Stimulated activated CD4-positive, alpha-beta T cell treated with anti-CD3 and anti-CD28 coated beads, Interleukin-4, amount 100 ng/mL, for 24 hours (primary cell): ENCODE measurements around the gene MEA1.

Experiments used
- DNase-seq: peaks from one replicate; pipeline ENCODE4 v3.0.0-alpha.2; 2020

Gene MEA1

DNA sequence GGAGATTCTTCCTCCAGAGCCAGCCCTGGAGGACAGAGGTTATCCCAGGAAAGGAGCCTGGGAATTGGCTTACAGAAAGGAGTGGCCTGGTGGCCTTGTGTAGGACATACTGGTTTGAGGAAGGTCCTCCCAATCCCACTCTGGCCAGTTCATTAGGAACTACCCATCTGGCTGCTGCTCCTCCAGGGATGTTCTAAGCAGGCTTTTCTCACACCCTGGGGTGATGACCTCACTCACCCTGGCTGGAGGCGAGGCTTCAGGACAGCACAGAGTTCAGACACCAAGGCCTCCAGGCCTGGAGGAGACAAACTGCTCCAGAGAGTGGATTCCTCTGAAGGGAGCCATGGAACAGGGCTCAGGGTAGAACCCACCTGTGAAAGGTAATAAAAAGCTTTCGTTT is 44.3 kb downstream of the MEA1 start:
- no peak for DNase-seq

GRCh38 chr6:42968783-42969182 is 45.0 kb downstream of the MEA1 start:
- DNase-seq, result no peak

- DNase-seq, result no peak
Observed at GRCh38 chr6:42968126-42968701, 45.5 kb downstream of the MEA1 start.

DNA sequence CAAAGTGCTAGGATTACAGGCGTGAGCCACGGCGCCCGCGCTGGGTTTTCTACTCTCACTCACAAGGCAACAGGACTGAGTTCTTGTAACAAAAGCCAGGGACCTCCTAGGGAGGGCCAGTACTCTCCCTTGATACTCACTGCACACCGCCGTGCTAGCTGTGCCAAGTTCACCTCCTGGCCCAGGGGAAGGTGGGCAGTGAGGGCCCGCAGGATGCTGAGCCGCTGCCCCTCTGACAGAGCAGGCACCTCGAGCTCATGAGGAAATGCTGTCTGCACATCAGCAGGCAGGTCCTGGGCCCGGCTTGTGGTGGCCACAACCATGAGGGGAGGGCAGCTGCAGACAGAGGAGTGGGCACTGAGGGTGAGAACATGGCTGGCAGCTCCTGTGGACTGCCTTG is 46.5 kb downstream of the MEA1 start:
- DNase-seq, result no peak

DNA sequence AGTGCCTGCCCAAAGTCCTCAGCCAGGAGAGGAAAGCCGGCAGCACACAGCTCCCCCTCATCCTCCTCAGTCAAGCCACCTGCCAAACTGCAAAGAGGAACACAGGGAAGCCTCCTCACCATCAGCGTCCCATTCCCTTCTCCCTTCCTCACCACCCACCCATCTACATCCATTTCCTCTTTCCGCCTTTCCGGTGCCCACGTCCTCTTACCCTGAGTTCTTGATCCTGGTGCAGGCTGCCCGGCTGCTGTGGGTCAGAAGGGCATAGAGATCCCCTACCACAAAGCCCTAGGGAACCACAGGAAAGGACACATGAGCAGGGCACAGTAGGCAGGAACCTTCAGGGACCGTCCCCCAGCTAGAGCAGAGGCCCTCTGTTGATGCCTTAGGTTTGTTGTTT is 47.2 kb downstream of the MEA1 start:
- no peak for DNase-seq

GRCh38 chr6:42963855-42964605 is 49.7 kb downstream of the MEA1 start:
- peak; percentile 41 for DNase-seq

- no peak for DNase-seq
Observed at GRCh38 chr6:42963179-42963854, 50.4 kb downstream of the MEA1 start.

- no peak for DNase-seq
Observed at GRCh38 chr6:42962502-42963178, 51.1 kb downstream of the MEA1 start.

DNA sequence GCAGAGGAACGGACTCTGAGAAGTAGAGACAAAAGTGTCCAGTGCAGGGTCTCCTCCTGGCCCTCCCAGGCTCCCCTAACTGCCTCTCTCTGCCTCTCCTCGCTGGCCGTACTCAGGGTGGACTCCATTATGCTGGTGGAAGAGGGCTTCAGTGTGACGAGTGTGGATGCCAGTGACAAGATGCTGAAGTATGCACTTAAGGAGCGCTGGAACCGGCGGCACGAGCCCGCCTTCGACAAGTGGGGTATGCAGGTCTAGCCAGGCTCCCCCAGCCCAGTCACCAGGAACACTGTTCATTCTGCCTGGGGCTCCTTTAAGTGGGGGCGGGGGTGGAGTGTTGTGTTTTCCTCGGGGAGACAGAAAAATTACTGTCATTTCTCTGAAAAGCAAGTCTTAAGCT is 51.6 kb downstream of the MEA1 start:
- DNase-seq, result no peak
